ENCODE results near the gene SYT2.
"Not testable (repeated sequence)": the region's sequence is repeated elsewhere in the genome, so short reads cannot be mapped to it uniquely, and the experiment has no call there.

Gene SYT2

GRCh38 chr1:202639500-202639899, 70.8 kb downstream of the SYT2 start:
- DNase-seq: no peak

- DNase-seq: peak; percentile 25 to 86 (median 40)
These were observed 71.5 kb downstream of the SYT2 start for GRCh38 chr1:202638701-202639305.

GRCh38 chr1:202638019-202638700, 72.1 kb downstream of the SYT2 start:
- peak in 2 of 3 experiments; percentile 23 to 86 for DNase-seq

- not testable (repeated sequence) for DNase-seq
These were observed 72.8 kb downstream of the SYT2 start for GRCh38 chr1:202637321-202638018.

GRCh38 chr1:202636171-202636570, 74.1 kb downstream of the SYT2 start:
- DNase-seq: not testable (repeated sequence)

- no peak for DNase-seq
These were observed 78.0 kb downstream of the SYT2 start for GRCh38 chr1:202632241-202632640.

- DNase-seq: no peak
These were observed 79.0 kb downstream of the SYT2 start for GRCh38 chr1:202631076-202631923.

GRCh38 chr1:202630541-202630940, 79.7 kb downstream of the SYT2 start:
- DNase-seq: no peak

GRCh38 chr1:202630096-202630495, 80.2 kb downstream of the SYT2 start:
- not testable (repeated sequence) for DNase-seq

- DNase-seq: not testable (repeated sequence)
These were observed 80.9 kb downstream of the SYT2 start for GRCh38 chr1:202629257-202629811.

GRCh38 chr1:202628646-202629215, 81.5 kb downstream of the SYT2 start:
- no peak for DNase-seq

GRCh38 chr1:202627841-202628565, 82.3 kb downstream of the SYT2 start:
- no peak for DNase-seq

- peak in 2 of 3 experiments; percentile 49 to 87 for DNase-seq
These were observed 83.2 kb downstream of the SYT2 start for GRCh38 chr1:202627036-202627435.

GRCh38 chr1:202625416-202626360, 84.6 kb downstream of the SYT2 start:
- peak in 2 of 3 experiments; percentile 39 to 64 for DNase-seq

GRCh38 chr1:202624781-202625108, 85.5 kb downstream of the SYT2 start:
- peak in 1 of 3 experiments; percentile 11 for DNase-seq

- DNase-seq: no peak
These were observed 86.0 kb downstream of the SYT2 start for GRCh38 chr1:202624088-202624780.

- DNase-seq: not testable (repeated sequence)
These were observed 86.8 kb downstream of the SYT2 start for GRCh38 chr1:202623476-202623875.

- no peak for DNase-seq
These were observed 87.2 kb downstream of the SYT2 start for GRCh38 chr1:202623075-202623474.

- DNase-seq: no peak
These were observed 87.9 kb downstream of the SYT2 start for GRCh38 chr1:202622388-202622787.

- DNase-seq: no peak
These were observed 88.8 kb downstream of the SYT2 start for GRCh38 chr1:202621446-202621845.
